Gastroesophageal sphincter (tissue), 3 donors: ENCODE results near the gene PBRM1.

Experiments
- EP300 ChIP-seq: sonication (generic); formaldehyde crosslinking; IDR thresholded peaks from one replicate; pipeline ENCODE4 v1.6.1; 2017; ENCODE audit warnings: antibody characterized with exemption, mild to moderate bottlenecking
- POLR2A ChIP-seq, 2 donors: fragments of 450-650 bp; IDR thresholded peaks; one replicate each; pipeline ENCODE4 v1.6.1; 2017; ENCODE audit warnings: antibody characterized with exemption in 2 of 2, mild to moderate bottlenecking in 2 of 2, moderate library complexity in 1 of 2
- POLR2AphosphoS5 ChIP-seq: sonication (generic); formaldehyde crosslinking; IDR thresholded peaks from one replicate; pipeline ENCODE4 v1.6.1; 2017; ENCODE audit warnings: antibody characterized with exemption
- TF ChIP-seq, protein P1 (sequence below), 4 experiments: fragments of 200-600 bp in 2 of 4; fragments of 450-650 bp in 2 of 4; sonication (generic) in 1 of 4; IDR thresholded peaks; one replicate each; pipeline ENCODE4 v1.5.1; 2017 to 2019; ENCODE audit warnings: antibody characterized with exemption in 4 of 4, mild to moderate bottlenecking in 2 of 4, moderate library complexity in 2 of 4

GRCh38 chr3:52531860-52532516 is 153.7 kb downstream of the PBRM1 start:
- TF ChIP-seq POLR2A (IDR thresholded peaks at IDR 0.05) = no peak
- TF ChIP-seq, protein P1, sequence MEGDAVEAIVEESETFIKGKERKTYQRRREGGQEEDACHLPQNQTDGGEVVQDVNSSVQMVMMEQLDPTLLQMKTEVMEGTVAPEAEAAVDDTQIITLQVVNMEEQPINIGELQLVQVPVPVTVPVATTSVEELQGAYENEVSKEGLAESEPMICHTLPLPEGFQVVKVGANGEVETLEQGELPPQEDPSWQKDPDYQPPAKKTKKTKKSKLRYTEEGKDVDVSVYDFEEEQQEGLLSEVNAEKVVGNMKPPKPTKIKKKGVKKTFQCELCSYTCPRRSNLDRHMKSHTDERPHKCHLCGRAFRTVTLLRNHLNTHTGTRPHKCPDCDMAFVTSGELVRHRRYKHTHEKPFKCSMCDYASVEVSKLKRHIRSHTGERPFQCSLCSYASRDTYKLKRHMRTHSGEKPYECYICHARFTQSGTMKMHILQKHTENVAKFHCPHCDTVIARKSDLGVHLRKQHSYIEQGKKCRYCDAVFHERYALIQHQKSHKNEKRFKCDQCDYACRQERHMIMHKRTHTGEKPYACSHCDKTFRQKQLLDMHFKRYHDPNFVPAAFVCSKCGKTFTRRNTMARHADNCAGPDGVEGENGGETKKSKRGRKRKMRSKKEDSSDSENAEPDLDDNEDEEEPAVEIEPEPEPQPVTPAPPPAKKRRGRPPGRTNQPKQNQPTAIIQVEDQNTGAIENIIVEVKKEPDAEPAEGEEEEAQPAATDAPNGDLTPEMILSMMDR (IDR thresholded peaks at IDR 0.05) = no peak
- no peak for TF ChIP-seq POLR2AphosphoS5
- no peak for TF ChIP-seq EP300
